H9 (cell line): ENCODE measurements around the gene TRABD2B. TPM values are rescaled to one million over a fixed set of nuclear protein-coding genes. Genes with fewer than 3 reads are reported as not detected.
A peak's percentile ranks its signal among the peaks of the same experiment; 100 is the strongest.

ENCODE experiments used
- DNase-seq: peaks from one replicate; pipeline ENCODE4 v3.0.0-alpha.2; 2017
- H2AFZ ChIP-seq: one replicate; pipeline ENCODE4 v1.6.1; 2013; ENCODE audit warnings: mild to moderate bottlenecking, low read length, control low read depth, moderate library complexity
- H2AK5ac ChIP-seq: 2 replicates; pipeline ENCODE4 v1.6.1; 2013; ENCODE audit warnings: low read length, control low read depth, mixed read lengths; ENCODE audit not compliant: insufficient read length
- H2BK120ac ChIP-seq: one replicate; pipeline ENCODE4 v1.6.1; 2013; ENCODE audit warnings: low read depth, mild to moderate bottlenecking, low read length, control low read depth, inconsistent platforms; ENCODE audit not compliant: poor library complexity, severe bottlenecking
- H2BK12ac ChIP-seq: 2 replicates; pipeline ENCODE4 v1.6.1; 2013; ENCODE audit warnings: low read length, control low read depth, mixed read lengths, low read depth; ENCODE audit not compliant: insufficient read length
- H2BK15ac ChIP-seq: 2 replicates; pipeline ENCODE4 v1.6.1; 2013; ENCODE audit warnings: low read depth, low read length, control low read depth
- H2BK20ac ChIP-seq: one replicate; pipeline ENCODE4 v1.6.1; 2013; ENCODE audit warnings: low read depth, mild to moderate bottlenecking, low read length, control low read depth, inconsistent platforms; ENCODE audit not compliant: poor library complexity, severe bottlenecking
- H2BK5ac ChIP-seq: 2 replicates; pipeline ENCODE4 v1.6.1; 2013; ENCODE audit warnings: low read length, control low read depth, mixed read lengths; ENCODE audit not compliant: insufficient read length
- H3K14ac ChIP-seq: 2 replicates; pipeline ENCODE4 v1.6.1; 2013; ENCODE audit warnings: low read length, control low read depth; ENCODE audit not compliant: insufficient read depth
- H3K18ac ChIP-seq: 2 replicates; pipeline ENCODE4 v1.6.1; 2013; ENCODE audit warnings: low read depth, mild to moderate bottlenecking, mixed read lengths, low read length, control low read depth; ENCODE audit not compliant: insufficient read length
- H3K23ac ChIP-seq: 2 replicates; pipeline ENCODE4 v1.6.1; 2013; ENCODE audit warnings: low read length, control low read depth, mixed read lengths, low read depth; ENCODE audit not compliant: insufficient read length
- H3K23me2 ChIP-seq: 2 replicates; pipeline ENCODE4 v1.6.1; 2013; ENCODE audit warnings: low read depth, mild to moderate bottlenecking, mixed read lengths, low read length, control low read depth; ENCODE audit not compliant: insufficient read length, poor library complexity, severe bottlenecking
- H3K27ac ChIP-seq: 2 replicates; pipeline ENCODE4 v1.5.1; 2013; ENCODE audit warnings: low read length, control low read depth, mixed read lengths, low read depth; ENCODE audit not compliant: insufficient read length
- H3K27me3 ChIP-seq: 2 replicates; pipeline ENCODE4 v1.6.1; 2013; ENCODE audit warnings: low read length, control low read depth, inconsistent platforms; ENCODE audit not compliant: insufficient read depth
- H3K4ac ChIP-seq: 2 replicates; pipeline ENCODE4 v1.6.1; 2013; ENCODE audit warnings: low read depth, mild to moderate bottlenecking, control low read depth, inconsistent platforms, low read length, moderate library complexity
- H3K4me1 ChIP-seq: 2 replicates; pipeline ENCODE4 v1.6.1; 2013; ENCODE audit warnings: low read length, control low read depth, inconsistent platforms; ENCODE audit not compliant: insufficient read depth
- H3K4me2 ChIP-seq: 2 replicates; pipeline ENCODE4 v1.6.1; 2013; ENCODE audit warnings: low read length, control low read depth, mixed read lengths; ENCODE audit not compliant: insufficient read length, insufficient read depth
- H3K56ac ChIP-seq: 2 replicates; pipeline ENCODE4 v1.6.1; 2013; ENCODE audit warnings: low read depth, mild to moderate bottlenecking, mixed read lengths, low read length, control low read depth; ENCODE audit not compliant: insufficient read length
- H3K79me1 ChIP-seq: 2 replicates; pipeline ENCODE4 v1.6.1; 2013; ENCODE audit warnings: low read depth, mild to moderate bottlenecking, moderate library complexity, low read length, control low read depth, inconsistent platforms; ENCODE audit not compliant: insufficient read depth, poor library complexity, severe bottlenecking
- H3K79me2 ChIP-seq: 2 replicates; pipeline ENCODE4 v1.6.1; 2013; ENCODE audit warnings: low read length, control low read depth, inconsistent platforms; ENCODE audit not compliant: insufficient read depth
- H3K9ac ChIP-seq: 2 replicates; pipeline ENCODE4 v1.6.1; 2013; ENCODE audit warnings: low read length, control low read depth, mixed read lengths; ENCODE audit not compliant: insufficient read length; ENCODE audit errors: extremely low read depth
- H3K9me3 ChIP-seq: one replicate; pipeline ENCODE4 v1.6.1; 2013; ENCODE audit warnings: low read depth, low read length, inconsistent platforms; ENCODE audit not compliant: control insufficient read depth
- H3T11ph ChIP-seq: one replicate; pipeline ENCODE4 v1.6.1; 2013; ENCODE audit warnings: mild to moderate bottlenecking, low read length, control low read depth, inconsistent platforms
- H4K20me1 ChIP-seq: one replicate; pipeline ENCODE4 v1.6.1; 2013; ENCODE audit not compliant: control insufficient read depth, insufficient read length, insufficient read depth
- H4K5ac ChIP-seq: 2 replicates; pipeline ENCODE4 v1.6.1; 2013; ENCODE audit warnings: low read depth, mild to moderate bottlenecking, mixed read lengths, low read length, control low read depth; ENCODE audit not compliant: insufficient read length
- H4K8ac ChIP-seq: replicated peaks from 2 replicates; pipeline ENCODE4 v1.6.1; 2013; ENCODE audit warnings: low read length, control low read depth, mixed read lengths, low read depth; ENCODE audit not compliant: insufficient read length
- H4K91ac ChIP-seq: 2 replicates; pipeline ENCODE4 v1.6.1; 2013; ENCODE audit warnings: low read depth, mild to moderate bottlenecking, moderate library complexity, mixed read lengths, low read length, control low read depth; ENCODE audit not compliant: insufficient read length
- H3K27ac Mint-ChIP-seq, 3 experiments: 2 replicates in 2 of 3; 3 replicates in 1 of 3; pipeline ENCODE4 v1.8.0; 2020 to 2021; ENCODE audit warnings: mixed read lengths in 3 of 3, mild to moderate bottlenecking in 1 of 3, moderate library complexity in 1 of 3
- H3K27me3 Mint-ChIP-seq: 2 replicates; pipeline ENCODE4 v1.8.0; 2021; ENCODE audit warnings: low read depth, mild to moderate bottlenecking, moderate library complexity, mixed read lengths
- H3K36me3 Mint-ChIP-seq, 3 experiments: 2 replicates in 2 of 3; 3 replicates in 1 of 3; pipeline ENCODE4 v1.8.0; 2020 to 2021; ENCODE audit warnings: low read depth in 3 of 3, mixed read lengths in 3 of 3; ENCODE audit not compliant: insufficient read depth in 1 of 3
- H3K4me1 Mint-ChIP-seq, 2 experiments: 2 replicates each; pipeline ENCODE4 v1.8.0; 2020; ENCODE audit warnings: mixed read lengths in 2 of 2
- H3K4me3 Mint-ChIP-seq, 2 experiments: 2 replicates in 1 of 2; 3 replicates in 1 of 2; pipeline ENCODE4 v1.8.0; 2020 to 2021; ENCODE audit warnings: mild to moderate bottlenecking in 2 of 2, mixed read lengths in 2 of 2, moderate library complexity in 1 of 2
- H3K9me3 Mint-ChIP-seq, 2 experiments: 2 replicates in 1 of 2; 3 replicates in 1 of 2; pipeline ENCODE4 v1.8.0; 2020; ENCODE audit warnings: mild to moderate bottlenecking in 2 of 2, mixed read lengths in 2 of 2, moderate library complexity in 1 of 2
- WGBS: extraction: QIAGEN DNeasy Blood & Tissue Kit; methylation state at CpG from one replicate; pipeline ENCODE4 v1.1.7; 2013; ENCODE audit warnings: missing lambda C conversion rate, low lambda C conversion rate, mixed read lengths; ENCODE audit not compliant: insufficient read length; ENCODE audit errors: extremely low coverage; 5-methylcytosine and 5-hydroxymethylcytosine counted together
- total RNA-seq: library from RNA; stranded (reverse); gene quantifications from 2 replicates; pipeline ENCODE4 v1.2.1, GENCODE V29; 2021
- TF ChIP-seq, protein P1 (sequence below): fragments of 200-600 bp; sonication (generic); conservative IDR thresholded peaks from 3 replicates; pipeline ENCODE4 v1.8.0; 2021; ENCODE audit warnings: antibody characterized with exemption, mild to moderate bottlenecking

The TRABD2B gene
- total RNA-seq, 1 experiment from 2014 or later: 2.3 TPM

DNA sequence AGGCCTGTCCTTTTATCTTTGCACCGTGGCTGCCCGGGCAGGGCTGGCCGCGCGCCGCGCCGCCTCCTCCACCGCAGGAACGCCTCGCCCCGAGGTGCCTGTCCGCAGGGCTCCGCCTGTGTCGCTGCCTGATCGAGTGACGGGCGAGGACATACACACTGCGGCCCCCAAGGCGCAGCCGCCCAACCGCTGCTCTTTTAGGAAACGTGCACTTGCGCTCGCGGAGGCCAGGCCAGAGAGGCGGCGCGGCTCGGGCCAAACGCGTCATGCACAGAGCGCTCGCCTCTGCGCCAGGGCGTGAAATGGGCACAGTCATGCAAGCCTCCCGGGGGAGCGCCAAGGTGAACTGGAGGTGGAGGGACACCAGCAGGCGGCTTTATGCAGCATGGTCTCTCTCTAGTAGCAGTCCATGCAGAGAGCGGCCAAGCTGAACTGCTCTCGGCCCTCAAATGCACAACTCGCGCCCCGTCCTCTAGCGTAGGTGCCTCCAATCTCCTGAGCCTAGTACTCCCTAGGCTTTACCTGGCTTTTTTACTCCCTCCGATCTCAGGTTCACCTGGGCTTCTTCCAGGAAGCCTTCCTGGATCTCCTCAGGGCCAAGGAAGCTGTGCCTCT, 12.9 kb downstream of the TRABD2B start:
- no peaks in the 10 kb centered on the region for H3K79me2 ChIP-seq
- Mint-ChIP-seq H3K27ac (peak overlapping the region in 2 of 3 experiments; percentile 18 to 74; a peak in 4 of 7 replicates), H3K27me3 (peaks cover 37% of the 10 kb centered on the region), H3K4me3 (peak overlapping the region; percentile 63 to 77), H3K36me3 (peaks cover under 1 to 6% (median 3%) of the 10 kb centered on the region in 3 experiments; a peak in 5 of 7 replicates), H3K4me1 (peaks cover 44 to 50% of the 10 kb centered on the region in 2 experiments), H3K9me3 (no peaks in the 10 kb centered on the region; a peak in 1 of 5 replicates)
- no peak overlapping the region for H2AK5ac ChIP-seq
- H3K23ac ChIP-seq: no peak overlapping the region
- H3K9me3 ChIP-seq: no peaks in the 10 kb centered on the region
- peak overlapping the region; percentile 69; the same call in 1 of the 2 replicates for H3K14ac ChIP-seq
- H4K20me1 ChIP-seq: no peaks in the 10 kb centered on the region
- no peak overlapping the region for H4K8ac ChIP-seq
- no CpG with 5 or more reads among the region's 46 CpGs for WGBS
- no peak overlapping the region for H3K27ac ChIP-seq
- H3K4me2 ChIP-seq: peak overlapping the region; percentile 65
- no peak overlapping the region for H4K5ac ChIP-seq
- H3K4me1 ChIP-seq: peaks cover 13% of the 10 kb centered on the region; the same call in 1 of the 2 replicates
- peak overlapping the region; percentile 41 for H3K18ac ChIP-seq
- no peaks in the 10 kb centered on the region for H3K79me1 ChIP-seq
- no peak overlapping the region for H2BK5ac ChIP-seq
- no peak overlapping the region for H3K4ac ChIP-seq
- DNase-seq: peak; percentile 74
- no peak overlapping the region for H3K56ac ChIP-seq
- H2BK120ac ChIP-seq: no peak overlapping the region
- no peak overlapping the region for H3K9ac ChIP-seq
- no peak overlapping the region for H2BK12ac ChIP-seq
- H2BK15ac ChIP-seq: no peak overlapping the region
- H3K27me3 ChIP-seq: no peaks in the 10 kb centered on the region; the same call in 1 of the 2 replicates
- H2AFZ ChIP-seq: no peak overlapping the region
- no peak overlapping the region for H4K91ac ChIP-seq
- no peak overlapping the region for H3T11ph ChIP-seq
- peaks cover 11% of the 10 kb centered on the region for H3K23me2 ChIP-seq
- TF ChIP-seq, protein P1, sequence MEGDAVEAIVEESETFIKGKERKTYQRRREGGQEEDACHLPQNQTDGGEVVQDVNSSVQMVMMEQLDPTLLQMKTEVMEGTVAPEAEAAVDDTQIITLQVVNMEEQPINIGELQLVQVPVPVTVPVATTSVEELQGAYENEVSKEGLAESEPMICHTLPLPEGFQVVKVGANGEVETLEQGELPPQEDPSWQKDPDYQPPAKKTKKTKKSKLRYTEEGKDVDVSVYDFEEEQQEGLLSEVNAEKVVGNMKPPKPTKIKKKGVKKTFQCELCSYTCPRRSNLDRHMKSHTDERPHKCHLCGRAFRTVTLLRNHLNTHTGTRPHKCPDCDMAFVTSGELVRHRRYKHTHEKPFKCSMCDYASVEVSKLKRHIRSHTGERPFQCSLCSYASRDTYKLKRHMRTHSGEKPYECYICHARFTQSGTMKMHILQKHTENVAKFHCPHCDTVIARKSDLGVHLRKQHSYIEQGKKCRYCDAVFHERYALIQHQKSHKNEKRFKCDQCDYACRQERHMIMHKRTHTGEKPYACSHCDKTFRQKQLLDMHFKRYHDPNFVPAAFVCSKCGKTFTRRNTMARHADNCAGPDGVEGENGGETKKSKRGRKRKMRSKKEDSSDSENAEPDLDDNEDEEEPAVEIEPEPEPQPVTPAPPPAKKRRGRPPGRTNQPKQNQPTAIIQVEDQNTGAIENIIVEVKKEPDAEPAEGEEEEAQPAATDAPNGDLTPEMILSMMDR: 0 out of 3 replicates have a peak, but pooled peaks have one; percentile 12
- H2BK20ac ChIP-seq: no peak overlapping the region
